Activated CD4-positive, alpha-beta T cell treated with anti-CD3 and anti-CD28 coated beads, Interleukin-2, amount 50 U/mL, for 16 hours (primary cell): Measurements from ENCODE around the gene RAB15.
"Not testable (repeated sequence)": the region's sequence is repeated elsewhere in the genome, so short reads cannot be mapped to it uniquely, and the experiment has no call there.

Experiments
- DNase-seq: peaks from one replicate; pipeline ENCODE4 v3.0.0-alpha.2; 2020

Gene RAB15

DNA sequence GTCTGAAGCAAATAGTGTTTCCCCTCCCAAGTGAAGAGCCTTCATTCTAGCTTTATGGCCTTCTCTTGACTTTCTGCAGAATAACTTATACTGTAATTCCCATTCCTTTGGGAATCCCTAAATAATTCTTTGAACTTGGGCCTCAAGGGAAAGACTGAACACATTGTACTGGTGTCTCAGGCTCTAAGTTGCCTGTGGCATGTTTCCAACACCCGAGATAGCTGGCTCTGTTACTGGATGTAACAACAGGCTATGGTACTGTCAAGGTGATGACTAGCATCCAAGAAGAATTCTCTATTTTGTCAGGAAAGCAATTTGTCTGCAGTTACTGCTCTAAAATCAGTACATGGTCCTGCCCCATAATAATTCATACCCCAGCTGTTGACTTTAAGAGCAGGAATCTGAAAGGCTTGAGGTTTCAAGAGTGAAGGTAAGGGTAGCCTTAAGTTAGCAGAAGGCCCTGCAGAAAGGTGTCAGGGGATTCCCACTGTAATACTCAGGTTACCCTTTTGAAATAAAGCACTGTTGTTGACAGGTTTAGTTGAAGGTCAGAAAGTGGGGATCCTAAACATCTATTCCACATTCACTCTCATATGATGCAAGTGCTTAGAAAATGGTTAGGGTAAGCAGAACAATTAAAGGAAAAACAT lies 34.8 kb downstream of the RAB15 start:
- DNase-seq = no peak

DNA sequence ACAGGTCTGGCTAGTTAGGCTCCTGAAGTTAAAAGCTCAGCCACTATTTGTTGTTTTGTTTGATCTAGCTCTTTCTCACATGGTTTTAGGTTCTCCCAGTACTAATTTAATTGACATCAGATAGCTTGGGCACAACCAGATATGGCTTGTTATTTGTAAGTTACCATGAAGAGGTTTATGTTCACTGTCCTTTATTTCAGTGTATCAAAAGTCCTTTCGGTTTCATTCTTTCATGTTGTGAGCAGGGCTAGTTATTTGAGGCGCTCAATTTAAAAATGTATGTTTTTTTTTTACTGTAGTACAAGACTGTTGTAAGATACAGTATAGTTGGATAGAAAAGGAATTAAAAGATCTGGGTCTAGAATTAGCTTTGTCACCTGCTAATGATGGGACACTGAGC lies 36.6 kb downstream of the RAB15 start:
- DNase-seq = no peak

- no peak for DNase-seq
Observed at GRCh38 chr14:64934338-64934929, 37.7 kb downstream of the RAB15 start.

DNA sequence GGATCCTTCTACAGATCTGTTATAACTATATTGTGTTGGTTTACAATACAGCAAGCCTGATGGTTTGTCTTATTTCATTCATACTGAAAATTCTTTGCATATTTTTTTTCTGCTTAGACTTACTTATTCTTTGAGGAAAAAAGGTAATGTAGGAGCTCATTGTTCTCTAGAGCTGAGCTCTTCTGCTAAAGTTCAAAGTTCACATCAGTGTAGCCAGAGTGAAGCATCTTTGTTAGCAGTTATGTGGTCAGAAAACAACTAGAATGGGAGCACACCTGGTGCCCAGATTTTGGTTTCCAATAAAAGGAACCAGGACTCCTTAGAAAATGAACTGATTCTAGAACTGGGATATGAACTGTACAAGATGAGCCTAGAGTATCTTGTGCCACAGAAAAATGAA lies 39.9 kb downstream of the RAB15 start:
- no peak for DNase-seq

DNA sequence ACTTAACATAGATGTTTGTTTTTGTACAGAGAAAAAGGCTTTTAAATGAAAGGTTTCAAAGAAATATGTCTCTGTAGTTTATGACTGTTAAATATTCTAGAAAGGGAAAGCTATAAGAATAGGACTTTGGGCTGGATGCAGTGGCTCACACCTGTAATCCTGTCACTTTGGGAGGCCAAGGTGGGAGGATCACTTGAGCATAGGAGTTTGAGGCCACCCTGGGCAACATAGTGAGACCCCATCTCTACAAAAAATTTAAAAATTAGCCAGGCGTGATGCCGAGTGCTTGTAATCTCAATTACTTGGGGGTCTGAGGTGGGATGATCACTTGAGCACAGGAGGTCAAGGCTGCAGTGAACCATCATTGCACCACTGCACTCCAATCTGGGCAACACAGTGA lies 41.0 kb downstream of the RAB15 start:
- DNase-seq = no peak

DNA sequence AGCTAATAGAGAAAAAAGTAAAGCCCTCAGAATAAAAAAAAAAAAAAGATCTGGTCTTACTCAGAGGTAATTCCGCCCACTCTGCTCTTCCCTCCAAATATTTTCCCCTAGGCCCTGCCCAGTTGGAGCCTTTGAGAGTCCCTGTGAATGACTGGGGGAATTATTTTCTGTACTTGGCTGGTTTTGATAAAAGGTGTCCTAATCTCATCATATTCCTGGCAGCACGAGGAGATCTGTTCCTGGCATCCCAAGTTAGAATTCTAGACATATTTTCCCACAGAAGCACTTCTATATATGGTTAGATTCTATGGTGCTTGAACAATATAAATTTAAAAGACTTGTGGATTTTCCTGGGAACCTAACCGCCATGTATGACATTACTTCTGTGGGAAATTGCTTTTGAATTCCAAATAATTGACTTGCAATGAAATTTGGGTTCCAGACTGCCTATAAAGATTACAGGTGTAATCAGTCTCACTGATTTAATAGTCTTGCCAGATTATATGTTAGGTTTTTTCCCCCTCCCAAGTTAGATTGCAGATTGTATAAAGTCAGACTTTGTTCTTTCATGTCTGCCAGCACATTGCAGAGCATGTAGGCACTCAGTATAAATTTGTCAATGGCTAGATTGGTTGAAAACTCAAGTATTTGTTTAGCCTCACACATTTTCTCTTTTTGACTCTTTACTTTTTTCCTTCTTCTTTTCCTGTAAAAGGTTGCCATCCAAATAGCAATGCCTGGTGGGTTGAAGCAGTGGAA lies 41.9 kb downstream of the RAB15 start:
- DNase-seq = no peak

- DNase-seq = no peak
Observed at GRCh38 chr14:64929014-64929359, 43.1 kb downstream of the RAB15 start.

GRCh38 chr14:64928239-64929013 lies 43.7 kb downstream of the RAB15 start:
- DNase-seq = peak; percentile 18

GRCh38 chr14:64927031-64927430 lies 45.1 kb downstream of the RAB15 start:
- no peak for DNase-seq

GRCh38 chr14:64926398-64926995 lies 45.6 kb downstream of the RAB15 start:
- no peak for DNase-seq

GRCh38 chr14:64923015-64923414 lies 49.1 kb downstream of the RAB15 start:
- no peak for DNase-seq

DNA sequence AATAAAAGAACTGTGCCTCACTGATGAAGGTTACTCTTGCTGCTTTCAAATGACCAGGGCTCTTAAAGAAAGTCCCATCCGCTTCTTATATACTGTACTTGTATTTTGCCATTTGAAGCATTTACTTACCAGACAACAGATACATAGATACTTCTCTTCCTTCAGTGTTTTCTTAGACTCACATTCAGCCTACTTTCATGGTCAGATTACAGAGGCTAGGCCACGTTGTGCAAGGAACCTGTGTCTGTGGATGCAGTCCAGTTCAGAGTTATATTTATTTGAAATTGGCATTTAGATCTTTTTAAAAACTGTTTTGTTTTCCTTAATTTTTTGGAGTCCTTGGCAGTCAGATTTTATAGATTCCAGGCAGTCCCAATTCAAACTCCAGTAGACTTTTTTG lies 51.7 kb downstream of the RAB15 start:
- DNase-seq = no peak

DNA sequence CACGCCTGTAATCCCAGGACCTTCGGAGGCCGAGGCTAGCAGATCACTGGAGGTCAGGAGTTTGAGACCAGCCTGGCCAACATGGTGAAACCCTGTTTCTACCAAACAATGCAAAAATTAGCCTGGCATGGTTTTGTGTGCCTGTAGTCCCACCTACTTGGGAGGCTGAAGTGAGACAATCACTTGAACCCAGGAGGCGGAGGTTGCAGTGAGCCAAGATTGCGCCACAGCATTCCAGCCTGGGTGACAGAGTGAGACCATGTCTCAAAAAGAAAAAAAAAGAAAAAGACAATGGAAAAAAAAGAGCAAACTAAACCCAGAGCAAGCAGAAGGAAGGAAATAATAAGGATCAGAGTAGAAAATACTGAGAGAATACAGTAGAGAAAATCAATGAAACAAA lies 52.5 kb downstream of the RAB15 start:
- DNase-seq = no peak

- no peak for DNase-seq
Observed at GRCh38 chr14:64919215-64919614, 52.9 kb downstream of the RAB15 start.

DNA sequence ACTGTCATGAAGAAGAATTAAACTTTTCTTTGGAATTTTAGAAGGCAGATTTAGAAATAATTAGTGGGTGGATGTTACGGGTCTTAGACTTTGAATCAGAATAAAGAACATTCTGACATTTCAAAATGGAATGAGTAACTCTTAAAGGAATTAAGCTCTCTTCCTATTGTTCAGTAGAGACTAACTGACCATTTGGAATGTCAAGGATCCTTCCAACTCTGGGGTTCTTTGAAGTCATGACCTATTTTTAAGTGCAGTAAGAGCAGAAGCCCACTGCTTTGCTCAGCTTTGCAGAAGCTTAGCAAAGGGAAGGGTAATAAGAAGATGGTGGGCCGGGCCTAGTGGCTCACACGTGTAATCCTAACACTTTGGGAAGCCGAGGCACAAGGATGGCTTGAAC lies 53.9 kb downstream of the RAB15 start:
- DNase-seq = no peak

GRCh38 chr14:64915797-64916196 lies 56.3 kb downstream of the RAB15 start:
- no peak for DNase-seq

DNA sequence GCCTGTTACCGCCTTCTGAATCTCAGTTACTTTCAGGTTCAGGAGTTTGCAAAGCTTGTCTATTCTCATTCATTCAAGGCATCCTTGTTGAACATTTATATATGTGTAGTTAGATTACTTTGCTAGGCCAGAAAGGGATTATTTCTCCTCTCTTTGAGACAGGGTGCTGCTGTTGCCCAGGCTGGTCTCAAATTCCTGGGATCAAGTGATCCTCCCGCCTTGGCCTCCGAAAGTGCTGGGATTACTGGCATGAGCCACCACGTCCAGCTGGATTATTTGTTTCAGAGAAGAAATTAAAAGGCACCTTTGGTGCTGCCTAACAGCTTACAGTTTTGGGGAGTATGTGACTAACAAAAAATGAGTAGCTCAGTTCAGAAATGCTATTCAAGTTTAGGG lies 57.1 kb downstream of the RAB15 start:
- no peak for DNase-seq

- DNase-seq = peak; percentile 98
Observed at GRCh38 chr14:64914237-64915028, 57.7 kb downstream of the RAB15 start, which contains the start of gene CHURC1. Gene CHURC1 (plus strand): TSS chr14:64914455. CDS start chr14:64914496, 41 bp downstream.

GRCh38 chr14:64913477-64913876 lies 58.7 kb downstream of the RAB15 start:
- not testable (repeated sequence) for DNase-seq

GRCh38 chr14:64912261-64912660 lies 59.9 kb downstream of the RAB15 start:
- DNase-seq = no peak

GRCh38 chr14:64910847-64911495 lies 61.2 kb downstream of the RAB15 start:
- no peak for DNase-seq

GRCh38 chr14:64906022-64906421 lies 66.1 kb downstream of the RAB15 start:
- no peak for DNase-seq
